ENCODE data around the gene BCL7A.
"Not testable (repeated sequence)": the region's sequence is repeated elsewhere in the genome, so short reads cannot be mapped to it uniquely, and the experiment has no call there.

The BCL7A gene

DNA sequence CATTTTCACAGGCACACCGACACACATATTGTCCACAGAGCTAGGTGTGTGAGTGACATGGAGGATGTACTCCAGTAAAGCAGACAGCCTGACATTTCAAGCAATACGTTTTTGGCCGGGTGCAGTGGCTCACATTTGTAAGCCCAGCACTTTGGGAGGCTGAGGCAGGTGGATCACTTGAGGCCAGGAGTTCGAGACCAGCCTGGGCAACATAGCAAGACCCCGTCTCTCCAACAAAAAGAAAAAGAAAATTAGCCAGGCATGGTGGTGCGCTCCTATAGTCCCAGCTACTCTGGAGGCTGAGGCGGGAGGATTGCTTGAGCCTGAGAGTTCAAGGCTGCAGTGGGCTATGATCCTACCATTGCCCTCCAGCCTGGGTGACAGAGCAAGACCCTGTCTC lies 34.7 kb downstream of the BCL7A start:
- not testable (repeated sequence) for DNase-seq

DNA sequence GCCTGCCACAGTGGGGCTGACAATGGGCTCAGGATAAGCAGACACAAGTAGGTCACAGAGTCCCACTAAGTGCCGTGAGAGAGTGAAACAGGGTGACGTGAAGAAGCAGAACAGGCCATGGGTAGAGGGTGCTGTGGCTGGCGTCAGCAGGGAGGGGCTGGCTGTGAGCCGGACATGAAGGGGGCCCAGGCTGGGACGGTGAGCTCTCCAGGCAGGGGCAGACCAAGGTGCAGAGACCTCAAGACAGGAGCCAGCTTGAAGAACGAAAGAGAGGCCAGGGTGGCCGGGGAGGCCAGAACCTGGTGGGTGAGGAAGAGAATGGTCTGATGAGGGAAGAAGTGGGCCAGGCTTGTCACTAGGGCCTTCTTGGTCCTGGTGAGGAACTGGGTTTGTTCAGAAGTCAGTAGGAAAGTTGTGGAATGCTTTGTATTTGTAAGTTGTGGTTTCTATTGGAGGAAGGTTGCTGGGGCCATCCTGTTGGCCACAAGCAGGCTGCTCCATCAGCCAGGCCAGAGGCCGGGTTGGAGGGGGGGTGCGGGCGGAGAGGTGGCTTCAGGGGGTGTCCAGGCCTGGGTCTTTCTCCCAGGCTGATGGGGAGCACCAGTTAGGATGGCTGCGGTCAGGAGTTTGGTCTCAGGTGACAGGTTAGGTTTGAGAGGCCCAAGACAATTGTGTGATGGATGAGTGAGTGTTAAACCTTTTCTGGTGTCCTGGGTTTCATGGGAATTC lies 35.5 kb downstream of the BCL7A start:
- no peak for DNase-seq

- DNase-seq: no peak
Observed at GRCh38 chr12:122057769-122058168, 36.1 kb downstream of the BCL7A start.

DNA sequence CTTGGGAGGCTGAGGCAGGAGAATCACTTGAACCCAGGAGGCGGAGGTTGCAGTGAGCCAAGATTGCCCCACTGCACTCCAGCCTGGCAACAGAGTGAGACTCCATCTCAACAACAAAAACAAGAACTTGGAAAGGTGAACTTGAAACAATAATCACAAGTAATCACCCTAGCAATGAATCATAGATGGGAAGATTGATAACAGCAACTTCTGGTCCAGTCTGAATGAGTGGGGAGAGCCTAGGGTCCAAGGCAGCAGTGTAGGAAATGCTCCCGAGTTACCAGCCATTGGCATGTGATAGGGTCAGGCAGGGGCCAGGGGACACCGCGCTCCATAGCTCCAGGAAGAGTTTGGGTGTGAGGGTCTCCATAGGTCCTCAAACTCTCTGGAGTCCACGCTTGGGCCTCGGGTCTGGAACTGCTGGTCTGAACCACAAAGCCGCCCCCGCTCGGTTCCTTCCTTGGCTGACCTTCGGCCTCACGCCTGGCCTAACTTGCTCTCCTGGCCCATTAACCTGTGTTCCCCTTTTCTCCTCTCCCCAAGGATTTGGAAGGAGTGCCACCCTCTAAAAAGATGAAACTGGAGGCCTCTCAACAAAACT lies 37.0 kb downstream of the BCL7A start:
- DNase-seq: no peak

GRCh38 chr12:122059203-122059960 lies 37.7 kb downstream of the BCL7A start:
- DNase-seq: no peak

- DNase-seq: no peak
Observed at GRCh38 chr12:122060081-122060501, 38.4 kb downstream of the BCL7A start.

- DNase-seq: no peak
Observed at GRCh38 chr12:122061253-122061652, 39.6 kb downstream of the BCL7A start.

GRCh38 chr12:122062832-122063693 lies 41.4 kb downstream of the BCL7A start:
- DNase-seq: peak; percentile 61 to 75

- DNase-seq: no peak
Observed at GRCh38 chr12:122063694-122064024, 42.0 kb downstream of the BCL7A start.

DNA sequence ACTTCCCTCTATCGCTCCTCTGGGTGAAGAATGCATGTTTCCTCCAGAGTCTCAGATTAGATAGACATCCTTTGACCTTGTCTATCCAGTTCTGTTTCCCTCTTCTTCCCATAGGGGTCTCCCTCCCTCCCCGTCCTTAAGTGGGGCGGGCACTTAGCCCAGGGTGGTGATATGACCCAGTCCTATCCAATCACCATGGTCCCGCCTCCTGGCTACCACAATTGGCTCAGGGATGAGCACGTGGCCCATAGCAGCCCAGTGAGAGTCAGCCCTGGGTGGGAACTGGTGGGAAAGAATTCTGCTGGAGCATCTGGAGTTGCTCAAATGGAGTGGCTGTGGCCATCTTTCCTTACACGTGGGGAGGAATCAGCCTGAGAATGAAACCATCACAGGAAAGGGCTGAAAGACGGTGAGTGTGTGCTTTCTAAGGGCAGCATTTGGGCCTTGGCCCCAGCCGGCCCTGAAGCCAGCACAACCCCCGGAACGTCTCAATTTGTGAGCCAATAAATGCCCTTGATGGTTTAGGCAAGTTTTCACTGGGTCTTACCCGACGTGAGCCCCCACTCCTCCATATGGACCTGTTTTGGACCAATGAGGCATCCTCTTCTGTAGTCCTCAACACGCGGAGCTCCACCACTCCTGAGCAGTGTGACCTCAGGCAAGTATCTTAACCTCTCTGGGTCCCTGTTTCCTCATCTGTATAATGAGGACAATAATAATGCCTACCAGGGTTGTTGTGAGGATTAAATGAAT lies 42.5 kb downstream of the BCL7A start:
- peak; percentile 76 for DNase-seq

DNA sequence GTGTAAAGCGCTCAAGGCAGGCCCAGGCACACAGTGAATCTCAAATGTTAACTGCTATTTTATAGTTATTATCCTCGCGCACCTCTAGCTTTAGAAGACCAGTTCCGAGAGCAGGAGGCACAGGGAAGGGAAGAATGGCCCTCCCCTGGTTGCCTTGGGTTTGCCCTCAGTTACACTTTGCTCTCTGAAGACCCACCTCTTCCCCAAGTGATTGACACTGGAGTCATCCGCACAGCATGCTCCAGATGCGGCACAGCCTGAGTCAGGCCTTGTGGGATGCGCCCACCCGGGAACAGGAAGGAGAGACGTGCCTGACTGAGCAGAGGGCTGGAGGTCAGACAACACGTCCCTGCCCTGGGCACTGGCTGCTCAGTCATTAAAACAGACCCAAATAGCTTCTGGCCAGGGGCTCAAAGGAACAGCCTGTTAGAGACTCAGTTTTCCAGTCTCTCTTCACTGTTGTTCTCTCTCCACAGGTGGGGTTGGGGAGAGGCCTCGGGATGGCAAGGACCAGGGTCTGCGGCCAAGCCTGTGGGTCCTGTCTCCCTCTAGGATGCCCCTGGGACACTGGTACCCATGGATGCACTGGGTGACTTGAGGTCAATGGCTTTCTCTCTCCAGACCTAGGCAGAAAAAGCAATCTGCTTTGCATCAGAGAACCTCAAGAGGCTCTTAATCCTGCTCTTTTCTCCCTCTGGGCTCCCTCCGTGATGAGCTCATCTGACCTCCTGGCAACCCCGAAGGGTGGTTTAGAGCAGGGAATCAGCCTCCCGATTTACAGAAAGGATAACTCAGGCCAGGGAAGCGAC lies 43.3 kb downstream of the BCL7A start:
- DNase-seq: peak; percentile 37 to 44

DNA sequence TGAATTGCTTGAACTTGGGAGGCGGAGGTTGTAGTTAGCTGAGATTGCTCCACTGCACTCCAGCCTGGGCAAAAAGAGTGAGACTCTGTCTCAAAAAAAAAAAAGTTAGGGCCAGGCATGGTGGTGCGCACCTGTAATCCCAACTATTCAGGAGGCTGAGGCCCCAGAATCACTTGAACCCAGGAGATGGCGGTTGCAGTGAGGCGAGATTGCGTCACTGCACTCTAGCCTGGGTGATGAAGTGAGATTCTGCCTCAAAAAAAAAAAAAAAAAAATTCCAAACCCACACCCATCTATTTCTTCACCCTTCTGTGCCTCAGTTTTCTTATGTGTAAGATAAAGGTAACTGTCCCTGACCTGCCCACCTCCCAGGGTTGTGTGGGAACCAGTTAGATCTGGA lies 45.9 kb downstream of the BCL7A start:
- no peak for DNase-seq

DNA sequence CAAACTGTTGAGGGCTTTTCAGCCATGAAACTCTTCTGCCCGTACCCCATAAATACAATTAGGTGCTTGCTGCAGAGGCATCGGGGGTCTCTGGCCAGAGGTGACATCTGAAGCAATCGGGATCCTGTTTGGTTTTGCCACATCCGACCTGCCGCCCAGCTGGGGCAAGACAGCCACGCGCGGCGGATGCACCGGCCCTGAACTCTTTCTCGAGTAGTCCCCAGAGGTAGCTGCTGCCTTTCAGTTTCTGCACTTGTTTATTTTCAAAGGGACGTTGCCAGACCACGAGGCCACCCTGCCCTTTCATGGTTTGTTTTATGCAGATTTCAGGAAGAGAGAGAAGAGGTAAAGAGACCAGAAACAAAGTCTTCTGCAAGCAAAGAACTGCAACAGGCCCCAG lies 46.3 kb downstream of the BCL7A start:
- DNase-seq: no peak

- no peak for DNase-seq
Observed at GRCh38 chr12:122072031-122072970, 50.6 kb downstream of the BCL7A start.

DNA sequence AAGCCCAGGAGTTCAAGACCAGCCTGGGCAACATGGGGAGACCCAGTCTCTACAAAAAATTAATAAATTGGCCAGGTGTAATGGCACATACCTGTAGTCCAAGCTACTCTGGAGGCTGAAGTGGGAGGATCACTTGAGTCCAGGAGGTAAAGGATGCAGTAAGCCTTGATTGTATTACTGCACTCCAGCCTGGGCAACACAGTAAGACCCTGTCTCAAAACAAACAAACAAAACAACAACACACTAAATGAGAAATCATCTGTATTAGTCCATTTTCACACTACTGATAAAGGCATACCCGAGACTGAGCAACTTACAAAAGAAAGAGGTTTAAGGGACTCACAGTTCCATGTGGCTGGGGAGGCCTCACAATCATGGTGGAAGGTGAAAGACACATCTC lies 52.1 kb downstream of the BCL7A start:
- DNase-seq: no peak

DNA sequence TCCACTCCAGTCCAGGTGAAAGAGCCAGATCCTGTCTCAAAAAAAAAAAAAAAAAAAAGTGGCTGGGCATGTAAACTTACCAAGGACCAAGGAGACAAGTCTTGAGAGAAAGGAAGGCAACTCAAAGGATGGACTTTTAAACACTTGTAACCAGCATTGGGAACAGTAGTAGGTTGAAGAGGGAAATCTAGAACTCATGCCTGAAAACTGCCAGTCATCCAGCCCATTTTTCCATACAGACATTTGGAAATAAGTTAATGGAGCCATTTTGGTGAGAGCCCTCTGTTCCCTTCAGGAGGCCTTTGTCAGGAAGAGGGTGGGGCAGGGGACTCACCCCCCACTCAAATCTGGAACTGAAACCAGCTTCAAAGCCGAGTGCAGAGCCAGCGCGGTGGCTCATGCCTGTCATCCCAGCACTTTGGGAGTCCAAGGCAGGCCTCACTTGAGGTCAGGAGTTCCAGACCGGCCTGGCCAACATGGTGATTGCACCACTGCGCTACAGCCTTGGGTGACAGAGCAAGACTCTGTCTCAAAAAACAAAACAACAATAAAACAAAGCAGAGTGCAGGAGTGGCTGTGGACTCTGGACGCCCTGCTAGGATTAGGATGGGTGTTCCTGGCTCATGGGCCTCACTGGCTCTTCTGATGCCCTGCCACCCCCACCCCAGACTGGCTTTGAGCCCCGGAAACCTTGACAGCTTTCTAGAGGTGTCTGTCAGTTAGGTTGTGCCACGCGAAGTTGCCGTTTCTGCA lies 55.2 kb downstream of the BCL7A start:
- peak in 1 of 2 donors; percentile 21 for DNase-seq

- DNase-seq: peak; percentile 87 to 95
Observed at GRCh38 chr12:122078141-122079032, 56.7 kb downstream of the BCL7A start, which contains the start of gene MLXIP. Gene MLXIP, plus strand, starts transcription at chr12:122078756. Its CDS starts 98 bp downstream, at chr12:122078854.

DNA sequence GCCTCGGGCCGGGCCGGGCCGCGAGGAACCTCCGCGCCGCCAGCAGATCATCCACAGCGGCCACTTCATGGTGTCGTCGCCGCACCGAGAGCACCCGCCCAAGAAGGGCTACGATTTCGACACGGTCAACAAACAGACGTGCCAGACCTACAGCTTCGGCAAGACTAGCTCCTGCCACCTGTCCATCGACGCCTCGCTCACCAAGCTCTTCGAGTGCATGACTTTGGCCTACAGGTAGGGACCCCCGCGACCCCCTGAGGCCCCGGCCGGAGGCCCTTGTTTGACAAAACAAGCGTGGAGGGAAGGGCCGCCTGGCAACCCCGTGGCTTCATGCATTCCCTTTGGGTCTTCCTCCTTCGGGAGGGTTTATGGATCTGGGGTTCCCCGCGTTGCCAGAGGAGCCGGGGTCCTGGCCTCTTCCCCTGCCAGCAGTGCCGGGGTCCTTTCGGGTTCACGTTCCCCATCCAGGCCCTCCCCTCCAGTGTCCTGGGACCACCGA lies 57.4 kb downstream of the BCL7A start:
- peak in 1 of 2 donors; percentile 19 for DNase-seq
